Measurements from ENCODE around the gene CAMTA1.
A peak's percentile ranks its signal among the peaks of the same experiment; 100 is the strongest.

CAMTA1 gene

GRCh38 chr1:7555391-7556185, 770.3 kb downstream of the CAMTA1 start:
- ChIA-PET CTCF (interaction anchor here (0.7 to 1.4 kb wide), 4 partner anchors 15 to 436 kb away, joined by 3 to 5 read pairs (median 4); no protein-coding TSS in a partner anchor), POLR2A (no interaction called here)
- Histone ChIP-seq H3K27ac (ENCODE audit: extremely low read depth, low read depth, low read length) (no peak overlapping the region), H3K9me3 (ENCODE audit: control insufficient read depth, insufficient read depth, low read depth, low read length) (no peaks in the 10 kb centered on the region), H3K36me3 (ENCODE audit: control insufficient read depth in 2 of 2, insufficient read depth in 1 of 2, low read length in 2 of 2) (no peaks in the 10 kb centered on the region), H3K4me3 (ENCODE audit: low read depth, low read length) (no peak overlapping the region), H3K4me1 (ENCODE audit: control insufficient read depth, insufficient read depth, low read length) (no peaks in the 10 kb centered on the region)
- TF ChIP-seq CTCF (tag by site-specific recombination; IDR thresholded peaks at IDR 0.05), result no peak
- no peak for TF ChIP-seq ZSCAN18 (tag by site-specific recombination; IDR thresholded peaks at IDR 0.05)

GRCh38 chr1:7557301-7557891, 772.1 kb downstream of the CAMTA1 start:
- ChIA-PET CTCF (no interaction called here), POLR2A (no interaction called here)
- Histone ChIP-seq H3K4me3 (ENCODE audit: low read depth, low read length) (no peak overlapping the region), H3K4me1 (ENCODE audit: control insufficient read depth, insufficient read depth, low read length) (no peaks in the 10 kb centered on the region), H3K36me3 (ENCODE audit: control insufficient read depth in 2 of 2, insufficient read depth in 1 of 2, low read length in 2 of 2) (no peaks in the 10 kb centered on the region), H3K9me3 (ENCODE audit: control insufficient read depth, insufficient read depth, low read depth, low read length) (no peaks in the 10 kb centered on the region), H3K27ac (ENCODE audit: extremely low read depth, low read depth, low read length) (no peak overlapping the region)
- TF ChIP-seq ZSCAN16 (tag by site-specific recombination; IDR thresholded peaks at IDR 0.05) (no peak), GLIS2 (tag by site-specific recombination; IDR thresholded peaks at IDR 0.05) (no peak), ZNF266 (tag by site-specific recombination; IDR thresholded peaks at IDR 0.05; ENCODE audit: low read depth) (no peak), ZBTB7A (tag by site-specific recombination; IDR thresholded peaks at IDR 0.05; ENCODE audit: low read depth) (no peak), ZBTB11 (tag by site-specific recombination; conservative IDR thresholded peaks at IDR 0.05; ENCODE audit: low read depth) (no peak), SETDB1 (IDR thresholded peaks at IDR 0.05; ENCODE audit: insufficient read length, low read length) (no peak), ZNF510 (tag by site-specific recombination; IDR thresholded peaks at IDR 0.05; ENCODE audit: insufficient replicate concordance) (no peak)

- Histone ChIP-seq H3K27ac (ENCODE audit: extremely low read depth, low read depth, low read length) (no peak overlapping the region), H3K4me3 (ENCODE audit: low read depth, low read length) (no peak overlapping the region), H3K36me3 (ENCODE audit: control insufficient read depth in 2 of 2, insufficient read depth in 1 of 2, low read length in 2 of 2) (no peaks in the 10 kb centered on the region), H3K4me1 (ENCODE audit: control insufficient read depth, insufficient read depth, low read length) (no peaks in the 10 kb centered on the region), H3K9me3 (ENCODE audit: control insufficient read depth, insufficient read depth, low read depth, low read length) (no peaks in the 10 kb centered on the region)
- ChIA-PET CTCF (no interaction called here), POLR2A (no interaction called here)
- TF ChIP-seq ZNF837 (tag by site-specific recombination; IDR thresholded peaks at IDR 0.05) (no peak), ZIC2 (tag by site-specific recombination; IDR thresholded peaks at IDR 0.05) (peak; percentile 71), ZNF398 (tag by site-specific recombination; IDR thresholded peaks at IDR 0.05) (0 out of 2 replicates have a peak, but pooled peaks have one; percentile 17)
Measured at GRCh38 chr1:7558041-7558461, 772.8 kb downstream of the CAMTA1 start.

Data from HEK293 (cell line).